Stimulated activated memory B cell treated with anti-CD40 and anti-IgM and Interleukin-4, amounts not matched to agents 10 μg/mL and 1 μg/mL and 100 μg/mL, for 72 hours (primary cell): ENCODE measurements around the gene DACH1.

Experiments used
- ATAC-seq: fragments of 150-1000 bp; cut with Tn5 transposase; 2 replicates; pipeline ENCODE4 v1.10.0; 2021
- H3K27ac Mint-ChIP-seq: one replicate; pipeline ENCODE4 v1.8.0; 2022; ENCODE audit warnings: mild to moderate bottlenecking, mixed read lengths
- H3K27me3 Mint-ChIP-seq: one replicate; pipeline ENCODE4 v1.8.0; 2022; ENCODE audit warnings: mixed read lengths
- H3K36me3 Mint-ChIP-seq: one replicate; pipeline ENCODE4 v1.8.0; 2022; ENCODE audit warnings: mixed read lengths
- H3K4me1 Mint-ChIP-seq: one replicate; pipeline ENCODE4 v1.8.0; 2022; ENCODE audit warnings: mixed read lengths
- H3K4me3 Mint-ChIP-seq: one replicate; pipeline ENCODE4 v1.8.0; 2022; ENCODE audit warnings: mild to moderate bottlenecking, moderate library complexity, mixed read lengths
- H3K9me3 Mint-ChIP-seq: one replicate; pipeline ENCODE4 v1.8.0; 2022; ENCODE audit warnings: mixed read lengths

DACH1 gene

DNA sequence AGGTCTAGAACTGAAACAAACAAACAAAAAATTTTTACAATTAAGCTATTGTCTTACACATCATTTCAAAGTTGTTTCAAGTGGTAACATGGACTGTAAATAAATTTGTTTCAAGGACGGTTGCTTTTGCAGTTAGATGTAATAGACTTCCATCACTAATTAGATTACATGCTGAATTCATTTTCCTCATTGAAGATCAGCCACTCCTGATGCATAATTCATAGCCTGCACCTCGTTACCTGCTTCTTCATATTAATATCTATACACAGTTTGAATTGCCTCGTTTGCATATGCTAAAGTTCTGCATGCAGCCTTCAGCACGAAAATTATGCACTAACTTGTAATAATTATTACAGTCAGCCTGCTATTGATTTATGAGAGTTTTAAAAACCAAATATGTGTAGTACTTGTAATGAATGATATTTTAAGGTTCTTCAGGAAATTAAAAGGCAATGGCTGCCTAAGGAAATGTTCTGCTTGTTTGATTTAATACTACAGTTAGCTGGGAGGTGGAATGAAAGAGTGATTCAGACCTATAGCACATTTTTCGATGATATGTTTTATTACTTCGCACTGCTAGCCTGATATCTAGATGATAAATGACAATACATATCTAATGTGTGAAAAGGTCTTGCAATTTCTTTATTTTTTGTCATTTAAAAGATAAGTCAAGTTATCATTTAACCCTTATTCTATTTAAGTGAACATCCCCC is 184.9 kb downstream of the DACH1 start:
- no peak overlapping the region for H3K4me3 Mint-ChIP-seq
- H3K9me3 Mint-ChIP-seq = no peaks in the 10 kb centered on the region

GRCh38 chr13:71677124-71677523 is 189.9 kb downstream of the DACH1 start:
- no peaks in the 10 kb centered on the region for H3K27me3 Mint-ChIP-seq
- H3K36me3 Mint-ChIP-seq = no peaks in the 10 kb centered on the region
- no peak overlapping the region for H3K4me3 Mint-ChIP-seq
- H3K9me3 Mint-ChIP-seq = no peaks in the 10 kb centered on the region
- no peak overlapping the region for H3K27ac Mint-ChIP-seq
- no peaks in the 10 kb centered on the region for H3K4me1 Mint-ChIP-seq
- no peak for ATAC-seq

More for the DNA sequence above, 184.9 kb downstream of the DACH1 start:
- Mint-ChIP-seq H3K4me1 (no peaks in the 10 kb centered on the region), H3K27me3 (no peaks in the 10 kb centered on the region), H3K27ac (no peak overlapping the region), H3K36me3 (no peaks in the 10 kb centered on the region)
- no peak for ATAC-seq

GRCh38 chr13:71672512-71672911 is 194.5 kb downstream of the DACH1 start:
- no peaks in the 10 kb centered on the region for H3K4me1 Mint-ChIP-seq
- H3K27ac Mint-ChIP-seq = no peak overlapping the region
- H3K4me3 Mint-ChIP-seq = no peak overlapping the region
- ATAC-seq = no peak
- no peaks in the 10 kb centered on the region for H3K36me3 Mint-ChIP-seq
- H3K27me3 Mint-ChIP-seq = no peaks in the 10 kb centered on the region
- no peaks in the 10 kb centered on the region for H3K9me3 Mint-ChIP-seq

DNA sequence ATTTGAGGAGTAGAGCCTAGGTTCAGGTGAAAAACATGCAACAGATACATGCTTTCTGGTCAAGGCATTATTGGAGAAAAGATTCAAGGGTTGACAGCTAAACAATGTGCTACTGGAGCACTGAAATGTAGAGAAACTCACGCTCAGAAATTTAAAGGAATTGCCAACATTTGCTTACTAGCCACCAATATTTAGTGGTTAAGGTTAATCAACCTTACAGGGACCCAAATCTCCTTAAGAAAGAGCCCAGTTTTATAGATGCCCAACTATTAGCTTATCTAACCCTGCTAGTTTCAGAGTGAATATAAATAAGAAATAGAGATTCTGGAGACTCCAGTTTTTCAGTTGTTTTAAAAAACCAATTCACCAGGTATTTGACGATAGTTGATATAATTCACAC is 203.6 kb downstream of the DACH1 start:
- H3K4me1 Mint-ChIP-seq = no peaks in the 10 kb centered on the region
- no peaks in the 10 kb centered on the region for H3K9me3 Mint-ChIP-seq
- H3K27ac Mint-ChIP-seq = no peak overlapping the region
- ATAC-seq = no peak
- no peaks in the 10 kb centered on the region for H3K36me3 Mint-ChIP-seq
- H3K27me3 Mint-ChIP-seq = no peaks in the 10 kb centered on the region
- no peak overlapping the region for H3K4me3 Mint-ChIP-seq

GRCh38 chr13:71661921-71662320 is 205.1 kb downstream of the DACH1 start:
- H3K9me3 Mint-ChIP-seq = no peaks in the 10 kb centered on the region
- H3K36me3 Mint-ChIP-seq = no peaks in the 10 kb centered on the region
- ATAC-seq = no peak
- no peak overlapping the region for H3K27ac Mint-ChIP-seq
- no peaks in the 10 kb centered on the region for H3K27me3 Mint-ChIP-seq
- H3K4me3 Mint-ChIP-seq = no peak overlapping the region
- H3K4me1 Mint-ChIP-seq = no peaks in the 10 kb centered on the region

GRCh38 chr13:71659404-71659803 is 207.6 kb downstream of the DACH1 start:
- Mint-ChIP-seq H3K27me3 (no peaks in the 10 kb centered on the region), H3K4me1 (no peaks in the 10 kb centered on the region), H3K9me3 (no peaks in the 10 kb centered on the region), H3K36me3 (no peaks in the 10 kb centered on the region), H3K27ac (no peak overlapping the region), H3K4me3 (no peak overlapping the region)
- ATAC-seq = no peak

GRCh38 chr13:71645467-71645866 is 221.5 kb downstream of the DACH1 start:
- Mint-ChIP-seq H3K27me3 (no peaks in the 10 kb centered on the region), H3K36me3 (no peaks in the 10 kb centered on the region), H3K4me3 (no peak overlapping the region), H3K27ac (no peak overlapping the region), H3K4me1 (no peaks in the 10 kb centered on the region), H3K9me3 (peaks cover 2% of the 10 kb centered on the region)
- no peak for ATAC-seq

DNA sequence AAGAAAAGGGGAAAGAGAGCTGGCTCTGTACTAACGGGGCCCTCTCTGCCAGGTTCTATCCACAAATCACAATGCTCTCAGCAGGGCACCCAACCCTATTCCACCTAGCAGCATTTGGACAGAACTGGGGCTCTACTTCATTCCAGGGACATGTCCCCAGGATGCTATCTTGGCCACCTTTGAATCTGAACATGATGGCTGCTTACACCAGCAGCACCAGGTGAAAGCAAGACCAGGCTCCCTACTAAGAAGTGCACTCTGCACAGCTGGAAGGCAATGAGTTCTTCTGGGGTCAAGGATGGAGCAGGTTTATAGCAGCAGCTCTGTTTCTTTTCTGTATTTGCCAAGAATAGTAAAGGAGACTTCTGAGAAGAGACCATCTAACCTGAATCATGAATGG is 222.4 kb downstream of the DACH1 start:
- Mint-ChIP-seq H3K4me3 (no peak overlapping the region), H3K36me3 (no peaks in the 10 kb centered on the region), H3K27ac (no peak overlapping the region), H3K9me3 (peaks cover 2% of the 10 kb centered on the region), H3K4me1 (no peaks in the 10 kb centered on the region), H3K27me3 (no peaks in the 10 kb centered on the region)
- ATAC-seq = peak; percentile 16

- Mint-ChIP-seq H3K36me3 (no peaks in the 10 kb centered on the region), H3K4me3 (no peak overlapping the region), H3K4me1 (no peaks in the 10 kb centered on the region), H3K27me3 (no peaks in the 10 kb centered on the region), H3K27ac (no peak overlapping the region), H3K9me3 (peaks cover 2% of the 10 kb centered on the region)
- no peak for ATAC-seq
Measured at GRCh38 chr13:71643448-71643860, 223.6 kb downstream of the DACH1 start.

GRCh38 chr13:71638751-71639150 is 228.3 kb downstream of the DACH1 start:
- Mint-ChIP-seq H3K36me3 (no peaks in the 10 kb centered on the region), H3K27ac (no peak overlapping the region), H3K4me3 (no peak overlapping the region), H3K9me3 (no peaks in the 10 kb centered on the region), H3K4me1 (no peaks in the 10 kb centered on the region), H3K27me3 (no peaks in the 10 kb centered on the region)
- no peak for ATAC-seq

GRCh38 chr13:71634602-71635443 is 232.2 kb downstream of the DACH1 start:
- H3K27ac Mint-ChIP-seq = no peak overlapping the region
- H3K9me3 Mint-ChIP-seq = no peaks in the 10 kb centered on the region
- no peak for ATAC-seq
- H3K27me3 Mint-ChIP-seq = no peaks in the 10 kb centered on the region
- no peak overlapping the region for H3K4me3 Mint-ChIP-seq
- H3K4me1 Mint-ChIP-seq = no peaks in the 10 kb centered on the region
- no peaks in the 10 kb centered on the region for H3K36me3 Mint-ChIP-seq

DNA sequence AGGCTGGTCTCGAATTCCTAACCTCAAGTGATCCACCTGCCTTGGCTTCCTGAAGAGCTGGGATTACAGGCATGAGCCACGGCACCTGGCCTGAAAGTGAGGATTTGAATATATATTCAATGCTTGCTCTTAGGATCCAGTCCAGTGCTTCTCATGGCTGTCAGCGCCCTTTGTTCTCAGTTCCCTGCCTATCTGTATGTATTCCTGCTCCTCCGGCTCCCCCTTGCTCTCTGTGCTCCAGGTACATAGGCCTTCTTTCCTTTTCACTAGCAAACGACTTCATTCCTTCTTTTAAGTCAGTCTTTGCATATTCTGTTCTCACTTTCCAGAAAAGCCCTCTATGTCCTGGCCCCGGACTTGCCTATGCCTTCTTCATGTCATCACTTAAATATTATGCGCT is 232.8 kb downstream of the DACH1 start:
- no peak for ATAC-seq
- peaks cover 2% of the 10 kb centered on the region for H3K9me3 Mint-ChIP-seq
- no peaks in the 10 kb centered on the region for H3K36me3 Mint-ChIP-seq
- H3K4me3 Mint-ChIP-seq = no peak overlapping the region
- no peak overlapping the region for H3K27ac Mint-ChIP-seq
- no peaks in the 10 kb centered on the region for H3K4me1 Mint-ChIP-seq
- H3K27me3 Mint-ChIP-seq = no peaks in the 10 kb centered on the region

GRCh38 chr13:71632721-71633120 is 234.3 kb downstream of the DACH1 start:
- Mint-ChIP-seq H3K4me3 (no peak overlapping the region), H3K9me3 (peaks cover 3% of the 10 kb centered on the region), H3K4me1 (no peaks in the 10 kb centered on the region), H3K27ac (no peak overlapping the region), H3K27me3 (no peaks in the 10 kb centered on the region), H3K36me3 (no peaks in the 10 kb centered on the region)
- ATAC-seq = no peak

DNA sequence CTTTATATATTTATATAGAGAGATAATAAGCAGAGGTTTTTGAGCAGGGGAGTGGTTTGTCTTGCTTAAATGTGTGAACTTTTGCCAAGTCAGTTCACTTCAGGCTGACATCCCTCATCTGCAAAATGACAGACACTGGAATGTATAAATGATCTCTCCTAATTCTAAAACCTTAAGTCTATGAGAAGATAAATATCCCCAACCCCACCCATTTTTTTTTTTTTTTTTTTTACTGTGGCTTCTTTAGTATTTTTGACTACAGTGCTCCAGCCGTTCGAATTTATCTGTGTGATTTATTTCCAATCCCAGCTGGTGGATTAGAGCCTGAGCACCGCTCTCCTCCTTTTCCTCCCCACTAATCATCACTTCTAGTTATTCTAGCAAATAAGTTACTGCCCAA is 234.8 kb downstream of the DACH1 start:
- Mint-ChIP-seq H3K27me3 (no peaks in the 10 kb centered on the region), H3K27ac (no peak overlapping the region), H3K9me3 (peaks cover 3% of the 10 kb centered on the region), H3K36me3 (no peaks in the 10 kb centered on the region), H3K4me1 (no peaks in the 10 kb centered on the region), H3K4me3 (no peak overlapping the region)
- no peak for ATAC-seq

DNA sequence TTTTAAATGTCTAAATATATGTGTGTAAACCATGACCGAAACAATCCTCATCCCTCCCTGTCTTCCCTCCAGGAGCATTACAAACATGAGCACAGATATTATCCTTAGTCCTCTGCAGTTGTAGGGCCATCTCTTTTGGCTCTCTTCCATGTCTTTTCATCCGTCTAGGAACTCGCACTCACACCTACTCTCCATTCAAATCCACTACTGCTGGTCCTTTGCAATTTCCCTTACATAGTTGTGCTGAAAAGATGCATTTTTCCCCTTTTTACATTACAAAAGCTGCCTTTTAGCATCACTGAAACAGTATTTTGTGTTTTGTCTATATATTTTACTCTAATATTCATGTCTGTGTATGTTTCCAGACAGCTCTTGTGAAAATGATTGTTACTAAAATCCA is 237.8 kb downstream of the DACH1 start:
- H3K27ac Mint-ChIP-seq = no peak overlapping the region
- H3K4me1 Mint-ChIP-seq = no peaks in the 10 kb centered on the region
- no peak for ATAC-seq
- no peaks in the 10 kb centered on the region for H3K36me3 Mint-ChIP-seq
- no peaks in the 10 kb centered on the region for H3K27me3 Mint-ChIP-seq
- H3K4me3 Mint-ChIP-seq = no peak overlapping the region
- peaks cover 3% of the 10 kb centered on the region for H3K9me3 Mint-ChIP-seq
